NCI-H1436 (cell line): ENCODE measurements around the gene PASD1.
"Not testable (repeated sequence)": the region's sequence is repeated elsewhere in the genome, so short reads cannot be mapped to it uniquely, and the experiment has no call there.

ENCODE experiments used
- DNase-seq: peaks from one replicate; lab custom pipeline; 2025; lab: John Stamatoyannopoulos, UW

PASD1 gene

GRCh38 chrX:151624677-151625076, 61.2 kb downstream of the PASD1 start:
- no peak for DNase-seq

- no peak for DNase-seq
Measured at GRCh38 chrX:151631822-151632221, 68.3 kb downstream of the PASD1 start.

- DNase-seq, result no peak
Measured at GRCh38 chrX:151633157-151633556, 69.7 kb downstream of the PASD1 start.

- DNase-seq, result no peak
Measured at GRCh38 chrX:151634937-151635336, 71.5 kb downstream of the PASD1 start.

- no peak for DNase-seq
Measured at GRCh38 chrX:151641564-151641963, 78.1 kb downstream of the PASD1 start.

GRCh38 chrX:151675121-151675746, 111.8 kb downstream of the PASD1 start:
- no peak for DNase-seq

GRCh38 chrX:151676196-151676595, 112.7 kb downstream of the PASD1 start:
- no peak for DNase-seq

GRCh38 chrX:151679798-151680402, 116.4 kb downstream of the PASD1 start:
- no peak for DNase-seq

GRCh38 chrX:151680805-151681204, 117.3 kb downstream of the PASD1 start:
- peak; percentile 25 for DNase-seq

GRCh38 chrX:151687635-151688034, 124.2 kb downstream of the PASD1 start:
- no peak for DNase-seq

GRCh38 chrX:151688695-151689094, 125.2 kb downstream of the PASD1 start:
- DNase-seq, result no peak

- no peak for DNase-seq
Measured at GRCh38 chrX:151692825-151693224, 129.3 kb downstream of the PASD1 start.

GRCh38 chrX:151694121-151694520, 130.6 kb downstream of the PASD1 start:
- no peak for DNase-seq

- no peak for DNase-seq
Measured at GRCh38 chrX:151694661-151695582, 131.4 kb downstream of the PASD1 start, which contains the start of gene PRRG3. Gene PRRG3, plus strand, starts transcription at chrX:151695458. Its CDS starts 3,357 bp downstream, at chrX:151698815.

- DNase-seq, result no peak
Measured at GRCh38 chrX:151695583-151696340, 132.3 kb downstream of the PASD1 start.

GRCh38 chrX:151697082-151697481, 133.6 kb downstream of the PASD1 start:
- not testable (repeated sequence) for DNase-seq

GRCh38 chrX:151697522-151697921, 134.0 kb downstream of the PASD1 start:
- no peak for DNase-seq

GRCh38 chrX:151698485-151698884, 135.0 kb downstream of the PASD1 start:
- DNase-seq, result no peak

GRCh38 chrX:151699746-151700145, 136.3 kb downstream of the PASD1 start:
- DNase-seq, result no peak

- DNase-seq, result no peak
Measured at GRCh38 chrX:151700581-151700980, 137.1 kb downstream of the PASD1 start.

- DNase-seq, result no peak
Measured at GRCh38 chrX:151701071-151701470, 137.6 kb downstream of the PASD1 start.

GRCh38 chrX:151701531-151701930, 138.1 kb downstream of the PASD1 start:
- DNase-seq, result no peak
